Peyer's patch (tissue), 4 donors: ENCODE results near the gene REPIN1.

ENCODE experiments used
- POLR2A ChIP-seq, 2 donors: fragments of 450-650 bp; IDR thresholded peaks; one replicate each; pipeline ENCODE4 v1.5.1; 2017; ENCODE audit warnings: antibody characterized with exemption in 2 of 2, mild to moderate bottlenecking in 2 of 2, moderate library complexity in 2 of 2
- TF ChIP-seq, protein P1 (sequence below), 6 experiments: fragments of 450-650 bp in 4 of 6; fragments of 200-600 bp in 2 of 6; sonication (generic) in 1 of 6; IDR thresholded peaks; one replicate each; pipeline ENCODE4 v1.5.1; 2017 to 2019; ENCODE audit warnings: antibody characterized with exemption in 6 of 6, mild to moderate bottlenecking in 3 of 6, moderate library complexity in 1 of 6

DNA sequence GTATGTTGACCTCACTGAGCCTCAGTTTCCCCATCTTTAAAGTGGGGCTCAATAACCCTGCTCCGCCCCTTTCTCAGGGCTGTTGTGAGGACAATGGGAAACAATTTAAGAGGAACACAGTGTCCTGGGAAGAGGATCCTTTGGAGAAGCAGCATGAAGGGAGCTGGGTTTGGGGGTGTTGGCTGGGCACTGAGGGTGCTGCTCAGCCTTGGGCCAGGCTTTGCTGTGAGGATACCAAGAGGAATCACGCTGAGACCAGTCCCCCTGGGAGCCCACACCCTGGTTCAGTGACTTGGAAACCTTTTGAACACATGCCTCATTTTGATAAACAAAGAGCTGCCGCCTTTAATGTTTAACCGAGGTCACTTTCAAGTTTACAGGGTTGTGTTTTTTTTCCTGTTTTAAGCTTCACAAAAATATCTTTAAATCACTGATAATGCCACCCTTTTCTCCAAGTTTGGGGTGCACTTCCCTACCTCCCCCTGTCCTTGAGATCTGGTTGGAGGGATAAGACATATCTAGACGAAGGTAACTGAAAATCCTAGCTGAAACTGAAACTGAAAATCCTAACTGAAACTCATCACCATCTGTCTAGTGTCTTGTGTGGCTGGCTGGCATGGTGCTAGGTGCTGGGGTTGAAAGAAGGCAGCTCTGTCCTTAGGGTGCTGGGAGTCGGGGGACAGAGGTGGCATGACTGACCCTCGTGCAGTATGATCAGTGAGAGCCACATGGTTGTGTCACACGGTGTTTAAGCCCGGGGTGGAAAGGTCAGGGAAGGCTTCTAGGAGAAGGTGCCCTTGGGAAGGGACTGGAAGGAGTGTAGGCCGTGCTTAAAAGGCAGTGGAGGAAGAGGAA is 38.2 kb downstream of the REPIN1 start:
- TF ChIP-seq, protein P1, sequence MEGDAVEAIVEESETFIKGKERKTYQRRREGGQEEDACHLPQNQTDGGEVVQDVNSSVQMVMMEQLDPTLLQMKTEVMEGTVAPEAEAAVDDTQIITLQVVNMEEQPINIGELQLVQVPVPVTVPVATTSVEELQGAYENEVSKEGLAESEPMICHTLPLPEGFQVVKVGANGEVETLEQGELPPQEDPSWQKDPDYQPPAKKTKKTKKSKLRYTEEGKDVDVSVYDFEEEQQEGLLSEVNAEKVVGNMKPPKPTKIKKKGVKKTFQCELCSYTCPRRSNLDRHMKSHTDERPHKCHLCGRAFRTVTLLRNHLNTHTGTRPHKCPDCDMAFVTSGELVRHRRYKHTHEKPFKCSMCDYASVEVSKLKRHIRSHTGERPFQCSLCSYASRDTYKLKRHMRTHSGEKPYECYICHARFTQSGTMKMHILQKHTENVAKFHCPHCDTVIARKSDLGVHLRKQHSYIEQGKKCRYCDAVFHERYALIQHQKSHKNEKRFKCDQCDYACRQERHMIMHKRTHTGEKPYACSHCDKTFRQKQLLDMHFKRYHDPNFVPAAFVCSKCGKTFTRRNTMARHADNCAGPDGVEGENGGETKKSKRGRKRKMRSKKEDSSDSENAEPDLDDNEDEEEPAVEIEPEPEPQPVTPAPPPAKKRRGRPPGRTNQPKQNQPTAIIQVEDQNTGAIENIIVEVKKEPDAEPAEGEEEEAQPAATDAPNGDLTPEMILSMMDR (IDR thresholded peaks at IDR 0.05) = no peak
- no peak for TF ChIP-seq POLR2A (IDR thresholded peaks at IDR 0.05)
